GM21723 (cell line): ENCODE results near the gene MT1X.

Experiments
- ATAC-seq: cut with Tn5 transposase; IDR thresholded peaks from one replicate; pipeline ENCODE4 v1.9.1; 2021; ENCODE audit warnings: mild to moderate bottlenecking, moderate library complexity; ENCODE audit not compliant: unreplicated experiment

Gene MT1X

DNA sequence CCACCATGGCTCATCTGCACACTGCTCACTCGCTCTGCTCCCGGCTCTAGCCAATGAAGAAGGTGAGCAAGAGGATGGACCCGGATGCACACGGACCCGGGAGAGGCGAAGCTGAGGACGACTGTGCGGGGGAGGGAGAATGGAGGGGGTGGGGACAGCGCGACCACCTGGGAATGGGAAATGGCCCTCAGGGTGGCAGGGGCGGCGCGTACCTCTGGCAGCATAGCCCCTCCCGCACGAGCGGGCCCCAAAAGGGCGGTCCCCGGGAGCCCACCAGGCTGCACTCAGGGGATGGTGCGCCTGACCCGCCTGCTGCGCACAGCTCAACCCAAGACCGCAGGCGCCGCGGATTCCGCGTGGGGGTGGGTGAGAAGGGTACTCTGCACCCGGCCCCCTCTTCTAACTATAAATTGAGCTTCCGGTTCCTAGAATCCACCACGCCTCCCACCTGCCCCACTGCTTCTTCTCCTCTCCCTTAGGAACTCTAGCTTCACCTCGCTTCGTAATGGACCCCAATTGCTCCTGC lies 6.5 kb upstream of the MT1X start:
- no peak for ATAC-seq

DNA sequence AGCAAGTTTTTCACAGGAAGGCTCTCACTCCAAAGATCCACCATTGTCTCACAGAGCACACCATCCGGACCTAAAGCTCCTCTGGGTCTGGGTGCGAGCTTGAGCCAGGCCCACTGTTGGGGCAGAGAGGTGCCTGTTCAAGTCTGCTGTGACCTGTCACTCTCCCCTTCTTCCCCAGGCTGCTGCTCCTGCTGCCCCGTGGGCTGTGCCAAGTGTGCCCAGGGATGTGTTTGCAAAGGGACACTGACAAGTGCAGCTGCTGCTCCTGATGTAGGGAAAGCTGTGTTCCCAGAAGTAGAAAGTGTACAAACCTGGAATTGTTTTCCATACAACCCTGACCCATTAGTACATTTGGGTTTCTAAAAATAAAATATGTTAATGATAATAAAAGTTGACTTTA lies 4.8 kb upstream of the MT1X start:
- ATAC-seq: no peak

DNA sequence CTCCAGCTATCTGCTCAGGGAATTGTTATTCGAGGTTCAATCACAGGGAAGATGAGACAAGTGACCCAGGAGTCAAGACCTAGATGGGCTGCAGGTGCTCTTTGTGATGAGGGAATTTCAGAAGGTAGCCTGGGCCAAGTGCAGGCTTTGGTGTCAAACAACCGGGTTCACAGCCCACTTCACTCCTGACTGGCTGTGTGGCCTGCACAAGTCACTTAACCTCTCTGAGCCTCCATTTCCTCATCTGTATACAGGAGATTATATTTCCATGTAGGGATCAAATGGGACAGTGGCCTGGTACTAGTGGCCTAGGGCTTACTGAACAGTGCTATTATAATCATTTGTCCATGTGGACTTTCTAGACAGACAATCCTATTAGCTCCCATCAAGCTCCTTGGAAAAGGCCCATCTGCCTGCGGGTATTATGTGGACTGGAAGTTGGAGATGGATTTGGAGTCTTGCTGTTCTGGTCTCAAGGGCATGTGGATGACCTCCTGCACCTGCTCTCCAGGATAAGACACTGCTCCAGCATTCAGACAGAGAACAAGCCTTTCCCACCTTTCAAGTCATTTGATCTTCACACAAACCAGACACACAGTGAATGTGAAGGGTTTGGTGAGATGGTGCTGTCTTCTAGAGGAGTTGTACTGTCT lies 3.1 kb upstream of the MT1X start:
- ATAC-seq: no peak

DNA sequence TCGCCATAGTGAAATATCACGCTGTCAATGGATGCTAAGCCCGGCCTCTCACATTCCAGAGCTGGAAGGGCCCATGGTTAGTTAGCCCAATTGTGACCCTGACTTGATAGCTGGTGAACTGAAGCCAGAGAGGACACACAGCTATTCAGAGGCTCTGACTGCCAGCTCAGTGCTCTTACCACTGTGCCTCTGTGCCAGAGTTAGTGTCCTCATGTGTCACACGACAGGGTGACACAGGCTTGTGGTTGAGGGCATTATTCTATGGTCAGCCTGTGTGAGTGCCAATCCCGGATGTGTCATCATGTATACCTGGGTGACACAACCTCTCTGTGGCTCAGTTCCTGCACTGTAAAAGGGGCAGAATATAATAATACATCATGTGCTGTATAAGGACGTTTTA lies 2.5 kb upstream of the MT1X start:
- ATAC-seq: no peak

DNA sequence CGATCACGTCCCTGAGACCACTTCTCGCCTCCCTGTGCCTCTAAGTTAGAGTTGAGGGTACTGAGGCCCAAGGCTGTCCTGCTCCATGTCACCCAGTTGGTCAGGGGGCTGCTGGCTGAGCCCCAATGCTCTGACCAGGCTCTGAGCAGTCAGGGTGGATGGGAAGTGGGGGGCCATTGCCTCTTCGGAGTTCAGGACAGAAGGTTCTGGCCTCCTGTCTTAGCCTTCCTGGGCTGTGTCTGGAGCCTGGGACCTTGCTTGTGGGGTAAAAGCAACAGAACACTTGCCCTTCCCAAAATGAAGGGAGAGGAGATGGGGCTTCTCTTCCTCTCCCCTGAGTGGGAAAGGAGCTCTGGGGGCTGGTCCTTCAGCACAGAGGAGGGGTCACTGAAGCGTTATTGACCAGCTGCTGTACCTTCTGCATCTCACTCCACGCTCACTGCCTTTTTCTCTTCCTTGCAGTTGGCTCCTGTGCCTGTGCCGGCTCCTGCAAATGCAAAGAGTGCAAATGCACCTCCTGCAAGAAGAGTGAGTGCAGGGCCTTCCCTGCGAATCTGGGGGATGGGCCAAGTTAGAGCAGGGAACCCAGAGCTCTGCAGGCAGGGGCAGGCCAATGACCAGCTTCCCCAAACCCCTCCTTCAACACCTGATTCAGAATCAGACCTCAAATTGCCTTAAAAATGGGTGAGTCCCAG lies 580 bp downstream of the MT1X start:
- ATAC-seq: peak; percentile 5

DNA sequence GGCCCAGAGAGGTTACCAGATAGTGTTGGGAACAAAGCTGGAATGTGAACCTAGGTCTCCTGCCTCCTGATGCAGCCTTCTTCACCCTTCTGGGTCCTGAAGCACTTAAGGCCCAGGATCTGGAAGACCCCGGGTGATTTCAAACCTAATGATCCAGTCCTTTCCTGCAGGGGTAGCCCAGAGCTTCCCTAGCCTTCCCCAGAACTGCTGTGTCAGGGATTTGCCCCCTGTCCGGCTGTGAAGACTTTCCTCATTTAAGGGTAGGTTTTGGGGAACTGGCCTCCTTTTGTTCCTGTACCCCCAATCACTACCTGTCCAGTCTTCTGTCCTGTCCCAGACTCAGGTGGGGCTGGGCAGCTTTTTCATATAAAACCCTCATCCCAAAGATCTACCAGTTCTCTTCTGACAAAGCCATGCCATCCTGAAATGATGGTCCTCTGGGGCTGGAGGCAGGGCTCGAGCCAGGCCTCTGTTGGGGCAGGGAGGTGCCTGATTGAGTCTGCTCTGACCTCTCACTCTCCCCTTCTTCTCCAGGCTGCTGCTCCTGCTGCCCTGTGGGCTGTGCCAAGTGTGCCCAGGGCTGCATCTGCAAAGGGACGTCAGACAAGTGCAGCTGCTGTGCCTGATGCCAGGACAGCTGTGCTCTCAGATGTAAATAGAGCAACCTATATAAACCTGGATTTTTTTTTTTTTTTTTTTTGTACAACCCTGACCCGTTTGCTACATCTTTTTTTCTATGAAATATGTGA lies 1.3 kb downstream of the MT1X start:
- no peak for ATAC-seq

DNA sequence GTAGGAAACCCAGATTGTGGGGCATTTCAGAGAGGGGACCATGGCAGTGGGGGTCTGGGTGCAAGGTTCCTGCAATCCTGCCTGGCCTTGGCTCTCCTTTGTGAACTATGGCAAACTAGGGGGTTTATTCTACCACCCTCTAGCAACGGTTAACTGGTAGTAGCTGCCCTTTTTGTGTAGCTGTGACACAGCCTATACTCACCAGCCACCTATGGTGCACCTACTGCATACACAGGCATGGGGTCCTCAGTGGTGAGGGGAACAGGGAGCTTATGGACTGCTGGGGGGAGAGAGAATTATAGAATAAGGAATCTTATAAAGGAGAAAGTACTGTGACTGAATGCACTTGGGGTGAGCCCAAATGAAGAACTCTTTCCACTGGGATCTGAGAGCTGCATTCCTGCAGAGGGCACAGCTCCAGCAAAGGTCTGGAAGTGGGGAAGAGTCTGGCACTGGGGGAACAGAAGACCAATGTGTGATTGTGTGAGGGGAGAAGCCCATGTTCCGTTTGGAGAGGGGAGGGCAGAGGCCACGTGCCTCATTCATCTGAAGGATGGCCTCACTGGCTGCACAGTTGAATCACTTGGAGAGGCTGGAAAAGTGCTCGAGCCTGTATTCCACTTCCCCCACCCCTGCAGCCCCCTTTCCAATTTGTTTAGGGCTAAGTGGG lies 2.1 kb downstream of the MT1X start:
- no peak for ATAC-seq

DNA sequence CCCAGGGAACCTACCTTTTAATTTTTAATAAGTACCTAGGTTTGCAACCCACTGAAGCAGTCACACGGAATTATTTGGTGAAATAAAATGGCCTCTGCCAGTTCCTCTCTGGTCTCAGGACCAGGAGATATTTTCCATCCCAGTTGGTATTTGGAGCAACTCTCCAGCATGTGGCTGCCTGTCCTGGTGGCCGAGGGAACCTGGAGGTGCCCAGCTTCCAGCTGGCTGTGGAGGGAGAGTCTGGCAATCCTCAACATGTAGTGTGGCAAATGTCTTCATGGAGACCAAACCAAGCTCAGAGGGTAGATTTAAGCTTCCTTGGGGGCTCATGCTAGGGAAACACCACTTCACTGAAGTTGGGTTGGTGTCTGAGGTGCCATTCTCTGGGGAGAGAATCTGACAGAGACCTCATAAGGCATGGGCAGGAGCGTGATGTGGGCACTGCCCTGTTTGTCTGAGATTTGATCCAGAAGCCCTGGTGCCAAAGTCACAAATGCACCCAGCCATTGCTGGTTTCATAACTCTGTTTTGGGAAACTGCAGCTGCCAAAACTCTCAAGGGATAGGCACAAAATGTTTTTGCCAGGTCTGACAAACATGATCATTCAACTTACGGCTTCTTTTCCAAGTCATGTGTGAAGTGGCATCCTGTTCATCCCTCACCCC lies 2.8 kb downstream of the MT1X start:
- no peak for ATAC-seq

DNA sequence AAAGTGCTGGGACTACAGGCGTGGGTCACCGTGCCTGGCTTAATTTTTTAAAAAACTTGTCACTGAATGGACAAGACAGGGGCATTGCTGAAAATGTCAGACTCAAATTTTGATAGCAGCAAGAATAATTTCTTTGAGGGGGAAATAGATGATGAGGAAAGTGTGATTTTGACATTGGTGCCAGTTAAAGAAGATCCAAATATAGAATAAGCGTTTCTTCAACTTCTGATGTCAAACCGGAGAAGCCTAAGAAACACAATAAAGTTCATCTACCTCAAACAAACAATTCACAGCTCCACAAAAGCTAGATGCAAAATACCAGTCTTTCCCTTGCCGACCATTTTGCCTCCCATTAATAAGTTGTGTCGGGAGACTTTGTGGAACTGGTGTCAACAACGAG lies 4.5 kb downstream of the MT1X start:
- ATAC-seq: no peak

DNA sequence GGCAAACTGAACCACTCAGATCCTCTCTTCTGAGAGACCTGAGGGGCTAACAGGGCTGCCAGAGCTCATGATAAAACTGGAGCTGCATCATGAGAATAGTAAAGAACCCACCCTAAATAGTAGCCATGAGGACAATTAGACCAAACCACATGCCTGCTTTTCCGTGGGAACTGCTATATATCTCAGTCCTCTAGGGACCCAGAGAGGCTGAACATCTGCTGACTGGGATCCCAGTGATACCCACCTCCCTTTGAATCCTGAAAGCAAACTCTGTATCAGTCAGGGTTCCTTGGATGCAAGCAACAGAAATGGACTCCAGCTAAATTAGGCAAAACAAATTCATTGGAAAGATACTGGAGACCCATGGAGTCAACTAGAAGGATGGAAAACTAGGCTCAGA lies 6.5 kb downstream of the MT1X start:
- ATAC-seq: no peak

DNA sequence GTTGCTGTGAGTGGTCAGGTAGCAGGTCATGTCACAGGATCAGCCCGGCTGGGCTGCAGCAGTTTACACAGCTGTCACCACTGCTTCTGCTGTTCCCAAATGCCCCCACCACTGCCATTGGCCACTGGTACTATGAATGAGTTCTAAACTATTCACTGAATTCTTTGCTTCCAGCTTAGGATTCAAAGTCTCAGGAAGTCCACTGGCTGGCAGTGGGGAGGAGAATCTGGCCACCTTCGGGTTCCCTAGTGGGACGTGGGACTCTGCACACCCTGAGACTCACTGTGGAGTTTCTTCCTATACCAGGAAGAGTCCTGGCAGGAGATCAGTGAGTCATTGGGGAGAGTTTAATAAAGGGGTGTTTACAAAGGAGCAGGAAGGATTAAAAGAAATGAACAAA lies 6.9 kb downstream of the MT1X start:
- no peak for ATAC-seq

DNA sequence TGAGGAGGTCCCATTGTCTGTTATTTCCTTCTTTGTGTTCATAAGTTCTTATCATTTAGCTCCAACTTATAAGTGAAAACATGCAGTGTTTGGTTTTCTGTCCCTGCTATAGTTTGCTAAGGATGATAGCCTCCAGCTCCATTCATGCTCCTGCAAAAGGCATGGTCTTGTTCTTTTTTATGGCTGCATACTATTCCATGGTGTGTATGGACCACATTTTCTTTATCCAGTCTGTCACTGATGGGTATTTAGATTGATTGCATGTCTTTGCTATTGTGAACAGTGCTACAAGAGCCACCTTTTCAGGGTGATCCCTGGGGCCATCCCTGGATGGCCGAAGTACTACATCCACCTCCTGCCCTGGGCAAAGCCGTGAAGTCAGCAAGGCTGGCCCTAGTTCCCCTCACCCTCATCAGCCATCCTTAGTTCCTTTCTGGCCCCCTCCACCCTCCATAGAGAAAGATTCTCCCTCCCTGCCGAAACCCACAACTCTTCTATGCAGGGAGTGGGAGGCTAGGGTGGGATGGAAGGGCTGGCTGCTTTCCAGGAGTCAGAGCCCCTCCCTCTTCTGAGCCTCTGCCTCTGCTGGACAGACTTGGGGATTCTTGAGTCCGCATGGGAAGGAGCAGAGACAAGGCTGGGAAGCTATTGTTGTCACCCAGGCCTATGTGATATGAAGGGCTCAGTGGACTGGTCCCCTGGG lies 8.3 kb downstream of the MT1X start:
- no peak for ATAC-seq

DNA sequence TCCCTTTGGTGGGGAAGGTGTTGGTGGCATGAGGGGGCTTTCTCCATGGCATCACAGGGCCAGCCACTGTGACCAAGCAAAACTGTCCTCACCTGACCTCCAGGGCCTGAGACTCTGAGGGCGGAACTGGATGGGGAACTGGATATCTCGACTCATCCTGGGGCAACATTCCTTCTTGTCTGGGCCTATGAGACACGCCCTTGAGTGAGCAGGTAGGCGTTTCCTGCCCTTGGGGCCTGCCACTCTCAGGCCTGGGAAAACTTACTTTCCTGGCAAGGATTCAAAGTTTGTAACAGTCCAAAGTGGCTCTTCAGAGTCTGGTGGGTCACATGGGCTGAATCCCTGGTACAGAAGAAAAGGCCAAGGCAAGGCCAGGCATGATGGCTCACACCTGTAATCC lies 9.6 kb downstream of the MT1X start:
- no peak for ATAC-seq

DNA sequence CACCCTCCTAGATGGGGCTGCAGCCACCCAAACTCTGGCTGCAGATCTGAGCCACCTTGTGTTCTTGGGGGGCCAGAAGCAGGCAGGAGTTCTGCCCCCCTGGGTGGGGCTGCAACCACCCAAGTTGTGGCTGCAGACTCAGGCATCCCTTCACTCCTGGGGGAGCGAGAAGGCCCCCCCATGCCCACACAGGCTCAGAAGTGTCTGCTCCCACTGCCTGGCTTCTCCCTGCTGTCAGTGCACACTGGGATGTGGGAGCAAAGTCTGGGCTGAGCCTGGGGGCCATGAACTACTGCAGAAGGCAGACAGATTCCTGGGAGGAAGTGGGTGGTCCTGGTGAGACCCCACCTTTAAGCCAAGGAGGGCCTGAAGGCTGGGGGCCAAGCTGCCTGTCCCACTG lies 13.0 kb downstream of the MT1X start:
- ATAC-seq: no peak

DNA sequence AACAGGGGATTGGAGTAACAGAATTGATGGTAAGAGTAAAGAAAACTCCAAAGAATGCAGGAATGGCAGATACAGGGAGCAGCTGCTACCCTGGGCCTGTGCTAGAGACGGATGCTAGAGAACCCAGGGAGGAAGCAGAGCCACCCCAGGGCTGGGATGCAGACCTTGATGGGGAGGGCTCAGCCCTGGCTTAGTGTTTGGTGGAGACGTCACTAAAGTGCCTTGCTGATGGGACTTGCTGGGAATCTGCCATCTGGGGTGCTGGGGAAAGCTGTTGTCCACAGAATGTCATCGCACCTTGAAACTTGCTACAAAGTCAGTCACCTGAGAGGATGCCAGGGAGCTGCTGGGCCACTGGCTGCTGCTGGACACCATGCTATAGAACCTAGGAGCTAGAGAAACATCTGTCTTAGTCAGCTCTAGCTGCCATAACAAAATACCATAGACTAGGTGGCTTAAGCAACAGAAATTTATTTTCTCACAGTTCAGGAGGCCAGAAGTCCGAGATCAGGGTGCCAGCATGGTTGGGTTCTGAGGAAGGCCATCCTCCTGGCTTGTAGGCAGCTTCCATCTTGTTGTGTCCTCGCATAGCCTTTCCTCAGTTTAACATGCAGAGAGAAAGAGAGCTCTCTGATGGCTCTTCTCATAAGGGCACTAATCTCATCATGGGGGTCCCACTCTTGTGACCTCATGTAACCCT lies 15.3 kb downstream of the MT1X start:
- no peak for ATAC-seq

DNA sequence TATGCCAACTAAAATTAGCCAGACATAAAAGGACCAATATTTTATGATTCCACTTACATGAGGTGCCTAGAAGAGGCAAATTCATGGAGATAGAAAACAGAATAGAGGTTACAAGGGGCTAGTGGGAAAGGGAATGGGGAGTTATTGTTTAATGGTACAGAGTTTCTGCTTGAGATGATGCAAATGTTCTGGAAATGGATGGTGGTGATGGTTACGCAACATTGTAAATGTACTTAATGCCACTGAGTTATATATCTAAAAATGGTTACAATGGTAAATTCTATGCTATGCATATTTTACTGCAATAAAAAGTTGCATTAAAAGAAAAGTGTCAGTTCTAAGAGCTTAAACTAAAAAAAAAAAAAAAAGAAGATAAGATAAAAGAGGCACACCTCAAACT lies 17.9 kb downstream of the MT1X start:
- ATAC-seq: no peak

DNA sequence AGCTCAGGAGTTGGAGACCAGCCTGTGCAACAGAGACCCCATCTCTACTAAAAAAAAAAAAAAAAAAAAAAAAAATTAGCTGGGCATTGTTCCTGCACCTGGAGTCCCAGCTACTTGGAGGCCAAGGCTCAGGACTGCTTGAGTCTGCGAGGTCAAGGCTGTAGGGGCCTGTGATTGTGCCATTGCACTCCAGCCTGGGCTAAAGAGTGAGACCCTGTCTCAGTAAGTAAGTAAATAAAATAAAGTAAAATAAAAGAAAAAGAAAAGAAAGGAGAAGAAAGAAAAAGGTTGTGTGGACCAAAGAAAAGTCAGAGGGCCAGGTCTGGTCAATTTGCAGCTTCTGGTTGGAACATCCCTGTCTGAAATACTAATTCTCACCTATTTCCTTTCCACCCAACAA lies 18.4 kb downstream of the MT1X start:
- ATAC-seq: no peak

DNA sequence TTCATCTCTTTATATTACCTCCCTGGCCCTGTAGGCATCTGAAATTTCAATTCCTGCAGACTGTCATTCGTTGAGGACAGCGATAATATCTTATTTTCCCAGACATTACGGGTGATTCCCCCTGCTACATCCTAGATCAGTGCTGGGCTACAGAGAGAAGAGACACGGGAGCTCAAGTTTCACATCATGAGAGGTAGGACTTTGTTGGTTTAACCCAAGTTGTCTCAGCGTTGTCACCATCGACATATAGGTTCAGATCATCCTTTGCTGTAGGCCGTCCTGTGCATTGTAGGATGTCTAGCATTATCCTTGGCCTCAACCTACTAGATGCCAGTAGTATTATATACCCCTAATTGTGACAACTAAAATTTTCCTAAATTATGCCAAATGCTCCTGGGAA lies 19.3 kb downstream of the MT1X start:
- ATAC-seq: no peak

DNA sequence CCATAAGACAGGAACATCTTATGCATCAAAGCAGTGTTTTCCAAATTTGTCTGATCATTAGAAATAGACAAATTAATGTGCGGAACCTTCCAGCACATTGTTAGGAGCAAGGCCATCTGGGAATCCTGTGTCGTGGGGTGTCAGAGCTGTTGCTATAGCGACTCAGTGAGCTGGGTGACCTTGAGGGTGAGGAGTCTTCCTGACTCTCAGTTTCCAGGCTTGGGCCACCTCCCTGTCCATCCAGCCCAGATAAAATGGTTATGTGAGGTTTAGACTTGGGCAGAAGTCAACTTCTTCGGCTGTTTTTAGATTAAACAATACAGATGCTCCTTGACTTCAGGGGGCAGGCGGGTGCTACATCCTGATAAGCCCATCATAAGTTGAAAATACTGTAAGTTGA lies 20.6 kb downstream of the MT1X start:
- no peak for ATAC-seq
